Medulla oblongata (tissue), 1 donor: ENCODE measurements around the gene TMEM91.

Experiments
- DNase-seq: peaks from one replicate; pipeline ENCODE4 v3.0.0-alpha.2; 2015; ENCODE audit errors: extremely low spot score

The TMEM91 gene

DNA sequence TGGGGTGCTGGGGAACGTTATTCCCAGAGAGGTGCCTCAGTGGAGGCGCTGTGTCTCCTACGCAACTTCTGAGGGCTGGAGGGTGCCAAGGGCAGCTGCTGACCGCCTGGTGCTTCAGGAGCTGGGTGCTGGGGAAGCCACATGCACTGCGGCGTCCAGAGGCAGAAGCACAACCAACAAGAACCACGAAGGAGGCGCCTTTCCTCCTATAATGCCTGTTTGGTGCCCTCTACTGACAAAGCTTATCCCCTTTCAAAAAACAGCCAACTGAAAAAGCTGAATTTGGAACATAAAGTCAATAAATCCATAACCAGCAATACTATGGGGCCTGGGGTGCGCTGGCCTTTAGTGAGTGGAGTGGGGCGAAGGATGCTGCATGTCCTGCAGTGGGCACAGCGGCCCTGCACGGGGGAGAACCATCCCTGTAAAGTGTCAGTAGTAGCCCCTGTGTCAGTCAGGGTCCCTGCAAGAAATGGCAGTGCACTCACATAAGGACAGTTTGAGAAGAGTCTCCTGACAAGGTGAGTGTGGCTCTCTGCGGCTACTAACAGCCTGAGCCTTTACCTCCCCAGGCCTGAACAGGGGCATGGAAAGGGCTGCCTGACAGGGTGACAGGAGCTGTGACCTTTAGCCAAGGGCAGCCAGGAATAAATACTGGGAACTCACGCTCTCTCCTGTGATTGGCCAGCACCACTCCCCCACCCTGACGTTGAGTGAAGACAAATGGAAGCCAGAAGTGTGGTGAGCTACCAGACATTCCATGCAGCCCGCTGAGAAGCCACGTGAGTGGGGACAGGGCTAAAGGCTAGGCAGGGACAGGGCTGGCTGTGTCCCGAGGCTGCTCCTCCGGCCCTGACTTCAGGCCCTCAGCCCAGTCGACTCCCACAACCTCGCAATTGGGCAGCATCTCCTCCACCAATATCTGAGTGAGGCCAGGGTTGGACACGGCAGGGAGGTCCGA lies 55.4 kb downstream of the TMEM91 start:
- peak; percentile 35 for DNase-seq

DNA sequence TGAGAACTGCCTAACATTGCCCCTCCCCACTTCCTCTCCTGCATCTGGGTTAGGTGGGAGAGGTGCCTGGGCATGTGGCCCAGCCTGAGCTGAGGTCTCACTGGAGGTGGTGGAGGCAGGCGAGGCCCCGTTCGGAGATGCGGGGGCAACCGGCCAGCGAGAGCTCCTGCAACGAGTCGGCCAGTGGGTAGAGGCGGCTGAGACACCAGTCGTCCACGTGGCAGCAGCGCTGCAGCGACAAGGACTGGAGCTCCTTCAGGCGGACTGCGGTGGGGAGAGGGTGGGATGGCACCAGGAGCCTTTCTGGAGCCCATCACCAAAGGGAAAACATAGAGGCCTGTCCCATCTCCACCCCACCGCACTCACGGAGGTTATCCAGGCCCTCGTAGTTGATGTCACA lies 56.8 kb downstream of the TMEM91 start:
- DNase-seq, result no peak
